NCI-H1930 (cell line): Measurements from ENCODE around the gene AGT.

Source experiments
- DNase-seq, 2 experiments: peaks; one replicate each; lab custom pipeline; 2025; lab: John Stamatoyannopoulos, UW

AGT gene

DNA sequence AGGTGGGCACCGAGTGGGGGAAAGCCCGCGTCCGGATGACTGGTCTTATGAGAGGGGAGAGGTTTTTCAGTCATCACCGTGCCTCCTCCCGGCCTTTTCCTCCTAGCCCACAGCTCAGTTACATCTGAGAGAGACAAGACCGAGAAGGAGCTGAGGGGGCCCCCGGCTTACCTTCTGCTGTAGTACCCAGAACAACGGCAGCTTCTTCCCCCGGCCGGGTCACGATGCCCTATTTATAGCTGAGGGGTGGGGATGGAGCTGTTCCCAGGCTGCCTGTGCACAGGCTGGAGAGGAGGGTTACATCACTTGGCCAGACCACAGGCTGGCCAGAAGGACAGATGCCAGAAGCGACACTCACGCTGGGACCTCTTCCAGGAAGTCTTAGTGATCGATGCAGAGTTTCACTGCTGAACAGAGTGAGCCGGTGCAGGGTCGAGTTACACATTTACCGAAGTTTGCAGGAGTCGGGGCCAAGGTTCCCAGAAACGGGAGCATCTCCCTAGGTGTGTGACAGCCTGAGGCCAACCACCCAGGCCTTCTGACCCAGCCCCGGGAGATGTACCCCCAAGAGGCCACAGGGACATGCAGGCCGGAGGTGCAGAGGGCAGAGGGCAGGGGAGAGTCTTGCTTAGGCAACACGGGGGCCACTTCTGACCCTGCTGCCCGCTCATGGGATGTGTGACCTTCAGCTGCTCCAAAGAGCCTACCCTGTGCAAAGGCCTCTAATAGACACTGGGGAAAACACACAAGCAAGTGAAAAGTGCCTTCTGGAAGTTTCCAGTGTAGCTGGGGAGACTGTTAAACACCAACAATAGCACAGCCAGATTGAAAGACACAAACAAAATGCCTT is at the start of gene AGT:
Gene AGT (minus strand): TSS at position 208 of the 850 bp plus-strand sequence. CDS start 3,299 bp downstream, outside the sequence.
- no peak for DNase-seq

DNA sequence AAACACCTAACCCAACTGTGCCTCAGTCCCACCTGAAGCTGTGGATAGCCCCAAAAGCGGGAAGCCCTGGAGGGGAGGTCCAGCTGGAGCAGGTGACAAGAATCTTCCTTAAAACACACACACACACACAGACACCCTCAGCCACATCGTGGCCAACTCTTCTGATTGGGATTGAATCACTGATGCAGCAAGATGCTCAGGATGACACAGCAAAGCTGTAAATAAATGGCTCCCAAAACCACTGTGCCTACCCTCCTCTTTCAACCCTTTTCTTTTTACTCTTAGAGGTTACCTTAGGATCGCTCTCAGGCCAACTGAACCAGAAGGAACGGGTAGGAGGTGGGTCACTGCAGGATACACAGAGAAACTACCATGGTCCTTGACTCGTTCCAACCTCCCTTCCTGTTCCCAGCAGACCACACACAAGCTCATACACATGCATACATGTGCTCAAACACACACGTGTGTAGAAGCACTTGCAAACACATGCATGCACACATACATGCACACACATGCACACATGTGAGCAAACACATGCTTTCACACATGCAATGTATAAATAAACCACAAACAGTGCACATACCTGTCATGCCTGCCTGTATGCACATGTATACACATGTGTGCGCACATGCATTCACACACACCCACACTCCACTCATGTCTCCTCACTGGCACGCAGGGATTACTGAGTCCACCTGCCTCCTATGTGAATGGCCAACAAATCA is 47.7 kb upstream of the AGT start:
- no peak for DNase-seq

DNA sequence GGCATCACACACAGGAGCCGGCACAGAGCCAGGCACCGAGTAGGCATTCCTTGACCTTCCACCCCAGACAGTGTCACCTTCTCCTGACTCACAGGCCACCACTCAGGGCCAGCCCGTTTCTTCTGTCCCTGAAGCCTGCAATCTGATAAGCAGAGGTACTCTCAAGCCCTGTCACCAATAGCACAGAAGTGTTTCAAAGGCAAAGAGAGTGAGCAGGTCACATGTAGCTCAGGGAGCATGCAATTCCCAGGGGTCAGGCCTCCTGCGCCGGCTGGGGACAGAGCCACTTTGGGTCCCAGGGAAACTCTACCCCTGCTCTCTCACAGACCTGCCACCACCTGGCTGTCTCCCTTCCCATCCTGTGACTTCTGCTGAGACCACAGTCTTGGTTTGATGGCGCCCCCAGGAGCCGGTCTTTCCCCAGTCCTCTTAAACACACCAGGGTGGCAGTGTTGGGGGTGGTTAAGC is 46.5 kb upstream of the AGT start:
- DNase-seq = no peak

DNA sequence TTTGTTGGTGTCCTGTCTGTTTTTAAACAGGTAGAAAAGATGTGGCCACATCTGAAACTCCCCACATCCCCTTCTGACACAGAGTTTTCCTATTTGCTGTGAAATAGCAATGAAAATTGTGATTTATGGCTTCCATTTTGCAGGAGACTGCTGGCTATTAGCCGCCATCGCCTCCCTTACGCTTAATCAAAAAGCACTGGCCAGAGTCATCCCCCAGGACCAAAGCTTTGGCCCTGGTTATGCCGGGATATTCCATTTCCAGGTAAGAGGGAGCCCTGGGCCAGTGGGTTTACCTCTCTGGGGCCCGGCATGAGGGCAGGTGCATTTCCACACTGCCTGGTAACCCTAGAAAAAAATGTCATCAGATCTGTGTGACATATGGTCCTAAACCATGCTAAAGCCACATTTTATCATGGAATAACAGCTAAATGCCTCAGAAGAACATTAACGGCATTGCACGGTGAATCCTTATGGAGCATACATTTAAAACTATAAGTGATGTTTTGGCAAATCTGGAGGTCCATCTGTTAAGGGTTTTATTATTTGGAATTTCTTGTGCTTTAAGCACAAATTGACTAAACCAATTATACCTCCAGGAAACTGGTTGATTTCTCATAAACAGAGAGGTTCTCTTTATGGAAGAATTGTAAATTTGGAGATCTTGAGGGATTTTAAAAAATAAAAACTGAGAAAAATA is 45.6 kb upstream of the AGT start:
- DNase-seq = no peak

DNA sequence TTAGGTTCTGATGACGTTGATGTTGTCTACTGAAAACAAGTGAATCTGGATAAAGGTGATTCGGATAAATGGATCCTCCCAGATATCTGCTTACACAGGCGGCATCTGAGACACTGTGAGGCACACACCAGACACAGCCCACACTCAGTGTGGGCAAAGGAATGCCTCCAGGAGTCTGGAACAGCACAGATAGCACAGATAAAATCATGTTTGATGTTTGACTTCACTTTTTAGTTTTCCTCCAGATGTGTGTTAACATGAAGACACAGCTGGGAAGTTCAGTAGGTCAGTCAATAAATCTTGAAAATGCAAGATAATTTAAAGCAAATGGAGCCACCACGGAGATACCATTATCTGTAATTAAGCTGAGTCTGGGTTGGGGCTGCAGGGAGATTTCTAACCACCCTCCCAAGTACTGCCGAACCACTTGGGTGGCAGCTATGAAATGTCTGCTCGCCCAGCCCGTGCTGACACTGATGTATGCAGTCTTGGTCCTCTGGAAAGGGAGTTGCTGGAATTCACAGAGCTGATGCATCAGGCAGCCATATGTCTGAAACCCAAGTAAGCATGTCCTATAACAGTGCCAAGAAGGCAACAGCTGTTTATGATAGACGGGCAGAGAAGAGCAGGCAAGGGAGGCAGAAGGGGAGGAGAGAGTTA is 44.9 kb upstream of the AGT start:
- no peak for DNase-seq

DNA sequence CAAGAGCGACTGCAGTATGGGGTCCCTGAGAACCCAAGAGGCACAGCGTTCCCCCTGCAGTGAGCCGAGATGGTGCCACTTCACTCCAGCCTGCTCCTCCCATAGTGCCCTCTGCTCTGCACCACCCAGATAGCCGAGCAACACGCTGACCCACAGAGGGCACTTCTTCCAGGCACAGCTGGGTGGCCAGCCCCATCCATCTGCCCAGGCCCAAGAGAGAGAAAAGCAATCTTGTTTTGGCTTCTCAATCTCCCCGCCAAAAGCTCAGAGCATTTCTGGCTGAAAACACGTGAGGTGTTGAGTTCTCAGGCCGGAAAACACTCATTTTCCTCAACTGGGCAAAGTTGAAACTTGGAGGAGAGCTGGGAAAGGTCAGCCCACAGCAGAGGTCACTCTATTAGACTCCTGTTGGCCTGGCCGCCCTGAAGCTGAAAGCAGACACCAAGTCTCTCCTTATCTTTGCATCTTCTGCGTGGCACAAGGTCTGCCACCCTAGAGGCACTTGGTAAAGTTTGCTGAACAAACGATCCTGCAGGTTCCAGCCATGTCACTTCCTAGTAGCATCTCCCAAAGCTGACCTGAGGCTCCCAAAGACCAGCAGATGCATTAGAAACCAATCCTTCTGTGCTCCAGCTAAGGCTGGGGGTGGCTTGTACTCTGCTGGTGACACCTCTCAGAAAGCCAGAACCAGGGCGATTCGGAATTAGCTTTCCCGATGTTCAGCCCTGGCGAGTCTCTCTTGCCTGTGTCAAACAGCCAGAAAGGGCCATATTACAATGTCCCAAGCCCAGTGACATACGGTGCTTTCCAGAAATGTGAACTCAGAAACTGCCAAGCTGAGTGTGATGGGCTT is 44.2 kb upstream of the AGT start:
- no peak for DNase-seq

DNA sequence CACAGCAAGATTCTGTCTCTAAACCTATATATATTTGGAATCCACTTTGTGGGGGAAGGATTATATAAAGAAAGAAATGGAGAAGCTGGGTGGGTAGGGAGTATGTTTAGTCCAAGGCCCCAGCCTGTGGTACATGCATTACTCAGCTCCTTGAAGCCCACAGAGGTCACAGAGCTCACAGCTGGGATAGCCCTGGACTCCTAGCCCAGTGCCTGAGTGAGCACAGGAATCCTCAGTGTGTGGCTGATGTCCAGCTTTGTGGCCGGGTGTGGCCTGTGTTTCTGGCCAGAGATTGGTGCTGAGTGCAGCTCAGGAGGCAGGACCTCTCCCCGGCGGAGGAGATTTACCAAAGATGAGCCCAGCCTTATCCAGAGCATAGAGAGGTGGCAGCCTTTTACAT is 40.9 kb upstream of the AGT start:
- DNase-seq = no peak

DNA sequence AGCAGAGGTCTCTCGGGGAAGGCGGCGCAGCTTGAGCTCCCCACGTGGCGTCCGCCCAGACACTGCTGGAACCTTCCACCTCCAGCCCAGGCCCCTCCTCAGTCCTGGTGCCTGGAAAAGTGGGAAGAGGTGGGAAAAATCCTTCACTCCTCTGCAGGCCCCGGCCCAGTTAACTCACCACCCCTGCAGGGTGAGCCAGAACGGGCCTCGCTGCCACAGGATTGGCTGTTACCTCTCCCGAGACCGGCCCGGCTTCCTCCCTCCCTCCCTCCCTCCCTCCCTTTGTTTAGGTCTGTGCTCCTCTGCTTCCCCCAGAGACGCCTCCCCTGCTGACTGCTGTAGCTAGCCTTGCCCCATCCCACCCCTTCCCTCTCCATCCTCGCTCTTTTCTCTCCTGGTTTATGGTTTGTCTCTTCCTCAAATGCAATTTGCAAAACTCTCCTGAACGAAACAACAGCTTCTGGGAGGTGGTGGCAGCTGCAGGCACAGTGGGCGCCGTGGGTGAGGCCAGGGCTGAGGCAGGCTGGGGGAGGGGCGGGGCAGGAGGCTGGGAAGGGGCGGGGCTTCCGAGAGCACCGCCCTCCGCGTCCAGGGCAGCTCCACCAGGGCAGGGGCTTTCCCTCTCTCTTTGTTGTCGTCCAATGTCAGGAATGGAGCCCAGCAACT is 39.8 kb upstream of the AGT start:
- DNase-seq = no peak

DNA sequence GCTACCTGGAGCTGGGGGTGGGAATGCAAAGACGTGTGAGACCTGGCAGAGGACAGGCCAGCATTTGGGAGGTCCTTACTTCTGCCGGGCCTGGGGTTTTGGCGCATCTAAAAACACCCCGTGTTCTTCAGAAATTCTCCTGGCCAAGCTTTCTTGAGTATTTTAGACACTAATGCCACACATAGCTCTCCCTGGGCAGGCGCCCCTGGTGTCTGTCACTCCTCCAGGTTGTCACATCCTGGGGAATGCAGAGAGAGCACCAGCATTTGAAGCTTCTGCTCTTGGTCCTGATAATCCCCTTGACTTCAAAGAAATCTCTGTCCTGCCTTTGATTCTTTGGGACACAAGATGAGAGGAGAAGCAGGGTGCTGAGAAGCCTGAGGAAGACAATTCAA is 39.3 kb upstream of the AGT start:
- DNase-seq = no peak

DNA sequence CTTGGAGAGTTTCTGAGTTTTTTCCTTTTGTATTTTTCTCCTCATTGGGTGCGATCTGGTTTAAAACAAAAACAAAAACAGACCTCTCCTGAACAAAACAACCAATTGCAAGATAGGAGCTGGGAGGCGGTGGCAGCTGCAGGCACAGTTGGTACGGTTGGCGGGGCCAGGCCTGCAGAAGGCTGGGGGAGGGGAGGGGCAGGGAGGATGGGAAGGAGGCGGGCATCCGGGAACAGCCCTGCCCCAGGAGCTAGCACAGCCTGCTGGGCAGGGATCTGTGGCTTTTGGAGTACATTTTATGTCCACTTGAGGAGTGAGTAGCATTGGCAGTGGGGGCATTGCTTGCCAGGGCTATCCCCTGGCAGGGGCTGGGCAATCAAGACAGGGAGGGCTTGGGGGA is 38.5 kb upstream of the AGT start:
- no peak for DNase-seq

DNA sequence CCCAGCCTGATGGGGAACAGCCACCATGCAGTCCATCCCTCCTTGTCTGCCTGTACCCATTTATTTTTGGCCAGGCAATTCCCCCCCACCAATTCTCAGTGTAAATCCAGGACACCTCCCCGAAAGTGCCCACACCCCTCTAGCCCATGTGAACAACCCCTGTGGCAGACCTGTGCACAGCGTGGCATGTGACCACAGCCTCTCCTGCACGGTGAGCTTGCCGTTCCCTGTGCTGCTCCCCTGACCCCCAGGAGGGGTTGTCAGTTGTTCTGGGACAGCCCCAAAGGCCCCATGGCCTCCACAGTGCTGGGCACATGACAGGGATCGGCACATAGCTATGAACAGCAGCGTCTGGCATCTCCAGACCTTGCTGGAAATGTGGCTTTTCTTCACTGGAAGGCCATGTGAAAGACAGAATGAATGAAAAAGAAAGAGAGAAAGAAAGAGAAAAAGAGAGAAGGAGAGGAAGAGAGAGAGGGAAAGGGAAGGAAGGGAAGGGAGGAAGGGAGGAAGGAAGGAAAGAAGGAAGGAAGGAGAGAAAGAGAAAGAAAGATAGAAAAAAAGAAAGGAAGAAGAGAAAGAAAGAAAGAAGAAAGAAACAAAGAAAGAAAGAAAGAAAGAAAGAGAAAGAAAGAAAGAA is 37.2 kb upstream of the AGT start:
- DNase-seq = no peak

DNA sequence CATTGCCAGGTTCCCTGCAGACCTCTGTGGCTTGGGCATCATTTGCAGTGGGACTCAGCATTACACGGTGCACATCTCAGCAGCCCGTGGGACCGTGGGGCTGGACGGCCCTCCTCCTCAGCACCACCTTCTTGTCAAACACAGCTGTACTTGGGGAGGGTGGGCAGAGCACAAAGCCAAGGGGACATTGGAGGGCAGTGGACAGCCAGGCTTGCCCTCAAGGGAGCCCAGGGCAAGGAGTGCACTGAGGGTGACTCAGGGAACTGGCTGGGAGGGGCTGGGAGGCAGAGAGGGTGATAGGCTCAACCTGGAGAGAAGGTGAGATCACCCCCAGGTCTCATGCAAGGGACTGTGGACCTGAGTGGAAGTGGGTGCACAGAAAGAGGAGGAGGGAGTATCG is 36.7 kb upstream of the AGT start:
- DNase-seq = no peak

DNA sequence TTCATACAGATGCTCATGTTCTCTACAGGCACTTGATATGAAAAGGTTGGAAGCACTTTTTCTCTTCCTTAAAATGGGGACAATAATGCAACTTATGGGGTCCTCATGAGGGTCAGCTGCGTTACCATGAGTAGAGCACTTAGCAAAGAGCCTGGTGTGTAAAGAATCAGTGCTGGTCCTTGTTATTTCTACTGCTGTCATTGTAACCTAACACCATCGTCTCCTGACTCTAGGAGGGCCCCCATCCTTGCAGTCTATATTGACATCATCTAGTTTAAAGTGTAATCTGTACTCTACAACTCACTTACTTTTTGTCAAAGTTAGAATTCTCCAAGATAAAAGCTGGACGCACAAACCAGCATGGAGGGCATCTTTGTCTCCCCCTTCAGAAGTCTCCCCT is 35.7 kb upstream of the AGT start:
- DNase-seq = no peak

DNA sequence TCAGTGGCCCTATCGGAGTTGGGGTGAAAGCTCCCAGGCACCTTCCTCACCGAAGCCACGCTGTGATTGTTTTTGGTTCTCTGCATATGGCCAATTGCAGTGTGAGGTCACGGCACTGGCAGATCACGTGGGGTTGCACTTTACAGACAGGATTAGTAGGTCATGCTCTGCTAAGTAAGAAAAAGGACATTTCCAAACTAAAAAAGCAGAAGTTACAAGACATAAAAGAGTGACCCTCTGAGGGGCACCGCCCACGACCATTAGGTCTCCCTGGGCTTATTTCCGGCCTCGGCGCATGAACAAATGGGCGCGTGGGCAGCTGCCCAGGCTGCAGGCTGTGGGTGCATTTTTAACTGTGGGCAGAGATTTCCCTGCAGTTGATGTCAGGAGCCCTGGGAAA is 35.2 kb upstream of the AGT start:
- DNase-seq = no peak

DNA sequence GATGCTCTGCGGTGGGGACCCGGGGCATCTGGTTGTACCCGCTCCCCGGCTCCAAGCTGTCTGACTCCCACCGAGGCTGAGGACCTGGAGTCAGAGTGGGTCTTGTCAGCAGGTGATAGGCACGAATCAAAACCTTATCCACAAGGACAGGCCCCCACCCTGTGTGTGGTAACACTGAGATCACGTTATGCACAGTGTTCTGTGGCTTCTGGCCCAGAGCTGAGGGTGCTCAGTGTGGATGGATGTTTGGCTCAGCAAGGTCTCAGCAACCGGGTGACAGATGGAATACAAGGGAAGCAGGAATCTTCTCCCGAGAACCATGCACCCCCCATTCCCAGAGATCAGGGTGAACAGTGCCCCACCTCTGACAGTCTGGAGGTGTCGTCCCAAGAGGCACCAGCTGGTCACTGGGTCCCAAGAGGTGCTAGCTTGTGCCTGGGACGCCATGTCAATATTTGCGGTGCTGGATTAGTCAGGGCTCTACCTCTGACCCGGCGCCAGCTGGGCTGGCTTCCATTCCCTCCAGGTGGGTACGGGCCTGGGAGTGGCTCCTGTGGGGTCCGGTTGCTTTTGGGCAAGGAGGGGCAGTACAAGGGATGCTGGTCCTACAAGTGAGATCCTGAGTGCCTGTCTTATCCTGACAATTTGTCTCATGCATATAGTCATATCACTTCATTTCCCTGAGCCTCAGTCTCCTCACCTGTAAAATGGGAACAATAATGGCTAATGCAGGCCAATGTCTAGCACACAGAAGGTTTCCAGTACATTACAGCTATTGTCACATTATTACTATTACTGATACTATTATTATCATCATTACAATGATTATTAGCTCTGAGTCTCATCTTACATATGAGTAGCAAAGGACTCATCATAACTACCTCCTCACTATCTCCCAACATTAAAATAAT is 34.2 kb upstream of the AGT start:
- no peak for DNase-seq

DNA sequence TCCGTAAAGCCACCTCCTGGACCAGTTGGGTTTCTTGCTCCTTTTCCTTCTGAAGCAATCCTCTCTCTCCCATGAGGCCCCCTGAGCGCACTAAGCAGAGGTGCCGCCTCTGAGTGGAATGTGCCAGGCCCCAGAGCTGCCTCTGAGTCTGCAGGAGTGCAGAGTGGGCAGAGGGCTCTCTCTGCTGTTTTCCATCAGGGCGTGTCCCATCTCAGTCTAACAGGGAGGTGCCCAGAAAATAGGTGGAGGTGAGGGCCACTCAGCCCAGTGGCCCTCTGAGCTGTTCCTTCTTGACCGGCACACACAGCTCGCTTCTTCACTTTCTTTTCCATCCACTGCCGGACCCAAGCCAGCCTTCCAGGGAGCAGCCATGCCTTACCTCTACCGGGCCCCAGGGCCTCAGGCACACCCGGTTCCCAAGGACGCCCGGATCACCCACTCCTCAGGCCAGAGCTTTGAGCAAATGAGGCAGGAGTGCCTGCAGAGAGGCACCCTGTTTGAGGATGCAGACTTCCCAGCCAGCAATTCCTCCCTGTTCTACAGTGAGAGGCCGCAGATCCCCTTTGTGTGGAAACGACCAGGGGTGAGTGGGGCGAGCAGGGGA is 33.3 kb upstream of the AGT start, which contains the start of gene CAPN9:
Gene CAPN9 (plus strand): TSS at position 262 of the 604 bp plus-strand sequence. CDS start 109 bp downstream, at position 371.
- no peak for DNase-seq

DNA sequence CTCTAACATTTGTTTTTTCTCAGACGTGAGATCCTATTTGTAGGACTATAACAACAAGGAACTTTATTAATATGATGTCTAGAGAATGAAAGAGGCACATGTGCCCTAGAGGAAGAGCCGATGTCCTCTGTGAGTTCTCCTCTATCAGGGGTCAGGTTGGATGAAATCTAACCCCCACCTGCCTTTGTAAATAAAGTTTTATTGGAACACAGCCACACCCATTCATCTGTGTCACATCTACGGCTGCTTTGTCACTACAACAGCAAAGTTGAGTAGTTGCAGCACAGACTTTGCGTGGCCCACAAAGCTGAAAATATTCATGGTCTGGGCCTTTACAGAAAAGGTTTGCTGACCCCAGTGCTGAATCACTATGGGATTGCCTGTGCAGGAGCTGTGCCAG is 32.7 kb upstream of the AGT start:
- DNase-seq = no peak

DNA sequence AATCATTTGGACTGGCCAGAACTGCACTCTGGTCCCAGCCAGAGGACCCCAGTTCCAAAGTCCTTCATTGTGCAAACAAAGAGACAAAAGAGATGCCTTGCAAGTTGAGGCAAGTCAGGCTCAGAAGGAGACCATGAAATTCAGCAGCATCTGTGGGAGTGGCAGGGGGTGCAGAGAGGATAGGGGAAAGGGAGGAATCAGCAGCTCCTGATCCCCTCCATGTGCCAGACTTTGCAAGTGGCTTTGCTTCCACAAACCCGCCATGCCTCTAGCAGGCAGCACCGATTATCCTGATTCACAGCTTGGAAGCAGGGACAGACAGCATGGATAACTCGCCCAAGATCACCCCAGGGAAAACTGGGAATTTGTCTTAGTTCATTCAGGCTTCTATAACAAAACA is 31.1 kb upstream of the AGT start:
- DNase-seq = no peak

DNA sequence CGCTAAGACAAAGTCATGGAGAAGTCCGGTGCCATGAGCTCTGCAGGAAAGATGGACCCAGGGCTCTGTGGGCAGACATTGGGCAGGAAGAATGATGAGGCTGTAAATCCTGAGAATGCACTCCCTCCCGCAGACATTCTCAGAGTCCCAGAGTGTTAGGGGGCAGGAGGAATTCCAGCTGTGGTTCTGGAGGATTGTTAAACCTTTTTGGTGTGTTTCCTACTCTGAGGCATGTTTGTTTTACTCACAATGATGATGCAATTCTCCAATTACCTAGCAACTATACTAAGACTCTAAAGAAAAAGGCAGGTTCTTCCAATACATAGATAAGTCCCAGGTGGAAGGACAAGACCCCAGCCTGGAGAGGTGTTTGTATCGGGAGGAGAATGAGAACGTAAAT is 30.5 kb upstream of the AGT start:
- DNase-seq = no peak
